ENCODE measurements around the gene RHCE.

DNA sequence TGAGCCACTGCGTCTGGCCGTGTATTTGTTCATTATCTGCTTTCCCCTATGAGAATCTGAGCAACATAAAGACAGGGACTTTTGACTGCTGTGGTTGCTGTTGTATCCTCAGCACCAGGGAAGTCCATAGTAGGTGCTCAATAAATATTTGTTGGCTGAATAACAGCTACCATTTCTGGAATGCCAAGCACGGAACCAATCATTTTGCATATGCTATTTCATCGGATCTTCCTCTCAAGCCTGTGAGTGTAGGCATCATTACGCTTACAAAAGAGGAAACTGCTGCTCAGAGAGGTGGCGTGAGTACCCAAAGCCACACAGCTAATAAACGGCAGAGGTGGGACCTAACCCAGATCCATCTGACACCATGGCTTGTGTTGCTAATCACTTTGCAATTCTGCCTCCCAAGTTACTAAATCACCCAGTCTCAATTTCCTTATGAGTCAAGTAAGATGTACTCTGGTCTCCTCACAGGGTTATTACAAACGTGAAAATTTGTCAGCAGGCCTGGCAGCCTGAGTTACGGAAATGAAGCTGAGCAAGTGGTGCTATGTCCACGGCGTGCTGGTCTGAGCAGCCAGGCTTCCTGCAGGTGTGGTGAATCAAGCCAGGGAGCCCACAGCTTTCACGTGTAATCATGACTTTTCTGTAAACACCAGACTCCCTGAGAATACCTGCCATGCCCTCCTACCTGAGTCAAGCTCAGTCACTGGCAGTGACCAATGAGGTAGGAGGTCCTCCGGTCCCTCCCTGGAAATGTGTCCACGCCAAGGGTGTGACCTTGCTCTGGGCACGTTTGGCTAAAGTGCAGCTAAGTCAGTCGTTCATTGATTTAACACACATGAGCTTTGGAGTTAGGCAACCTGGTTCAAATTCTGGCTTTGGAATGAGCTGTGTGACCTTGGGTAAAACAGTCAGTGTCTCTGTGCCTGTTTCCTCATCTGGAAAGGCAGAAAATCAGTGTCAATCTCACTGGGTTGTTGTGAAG, 4.8 kb upstream of the RHCE start:
- TF ChIP-seq, protein P1, sequence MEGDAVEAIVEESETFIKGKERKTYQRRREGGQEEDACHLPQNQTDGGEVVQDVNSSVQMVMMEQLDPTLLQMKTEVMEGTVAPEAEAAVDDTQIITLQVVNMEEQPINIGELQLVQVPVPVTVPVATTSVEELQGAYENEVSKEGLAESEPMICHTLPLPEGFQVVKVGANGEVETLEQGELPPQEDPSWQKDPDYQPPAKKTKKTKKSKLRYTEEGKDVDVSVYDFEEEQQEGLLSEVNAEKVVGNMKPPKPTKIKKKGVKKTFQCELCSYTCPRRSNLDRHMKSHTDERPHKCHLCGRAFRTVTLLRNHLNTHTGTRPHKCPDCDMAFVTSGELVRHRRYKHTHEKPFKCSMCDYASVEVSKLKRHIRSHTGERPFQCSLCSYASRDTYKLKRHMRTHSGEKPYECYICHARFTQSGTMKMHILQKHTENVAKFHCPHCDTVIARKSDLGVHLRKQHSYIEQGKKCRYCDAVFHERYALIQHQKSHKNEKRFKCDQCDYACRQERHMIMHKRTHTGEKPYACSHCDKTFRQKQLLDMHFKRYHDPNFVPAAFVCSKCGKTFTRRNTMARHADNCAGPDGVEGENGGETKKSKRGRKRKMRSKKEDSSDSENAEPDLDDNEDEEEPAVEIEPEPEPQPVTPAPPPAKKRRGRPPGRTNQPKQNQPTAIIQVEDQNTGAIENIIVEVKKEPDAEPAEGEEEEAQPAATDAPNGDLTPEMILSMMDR (IDR thresholded peaks at IDR 0.05; ENCODE audit: insufficient read depth, low read depth, low read length) = no peak
- TF ChIP-seq EZH2 (IDR thresholded peaks at IDR 0.05; ENCODE audit: insufficient read depth, low read length) = no peak
